ENCODE measurements around the gene NNAT. TPM values are rescaled to one million over a fixed set of nuclear protein-coding genes. Genes with fewer than 3 reads are reported as not detected.

The NNAT gene
- total RNA-seq, 1 donor from 2014 or later, result 2.7 TPM

GRCh38 chr20:37566590-37567330 is 45.7 kb downstream of the NNAT start:
- H3K4me1 Mint-ChIP-seq (ENCODE audit: low read depth), result peaks cover 8% of the 10 kb centered on the region
- H3K4me3 Mint-ChIP-seq (ENCODE audit: unreplicated experiment), result no peak overlapping the region
- no peaks in the 10 kb centered on the region for H3K9me3 Mint-ChIP-seq (ENCODE audit: low read depth)
- no peak for TF ChIP-seq CTCF (IDR thresholded peaks at IDR 0.05)
- no peak overlapping the region for H3K27ac Mint-ChIP-seq (ENCODE audit: unreplicated experiment)
- H3K36me3 Mint-ChIP-seq (ENCODE audit: low read depth), result no peaks in the 10 kb centered on the region
- H3K27me3 Mint-ChIP-seq (ENCODE audit: low read depth), result peaks cover 50% of the 10 kb centered on the region
- no peak for DNase-seq (ENCODE audit: low spot score)

- Mint-ChIP-seq H3K9me3 (ENCODE audit: low read depth) (no peaks in the 10 kb centered on the region), H3K27me3 (ENCODE audit: low read depth) (peaks cover 45% of the 10 kb centered on the region), H3K4me3 (ENCODE audit: unreplicated experiment) (no peak overlapping the region), H3K36me3 (ENCODE audit: low read depth) (no peaks in the 10 kb centered on the region), H3K27ac (ENCODE audit: unreplicated experiment) (no peak overlapping the region), H3K4me1 (ENCODE audit: low read depth) (peaks cover 8% of the 10 kb centered on the region)
- no peak for TF ChIP-seq CTCF (IDR thresholded peaks at IDR 0.05)
- DNase-seq (ENCODE audit: low spot score), result no peak
Observed at GRCh38 chr20:37567331-37567665, 46.2 kb downstream of the NNAT start.

GRCh38 chr20:37567671-37568588 is 46.9 kb downstream of the NNAT start:
- H3K27ac Mint-ChIP-seq (ENCODE audit: unreplicated experiment), result no peak overlapping the region
- no peak for TF ChIP-seq CTCF (IDR thresholded peaks at IDR 0.05)
- peaks cover 44% of the 10 kb centered on the region for H3K27me3 Mint-ChIP-seq (ENCODE audit: low read depth)
- no peaks in the 10 kb centered on the region for H3K36me3 Mint-ChIP-seq (ENCODE audit: low read depth)
- DNase-seq (ENCODE audit: low spot score), result no peak
- no peaks in the 10 kb centered on the region for H3K9me3 Mint-ChIP-seq (ENCODE audit: low read depth)
- H3K4me3 Mint-ChIP-seq (ENCODE audit: unreplicated experiment), result no peak overlapping the region
- H3K4me1 Mint-ChIP-seq (ENCODE audit: low read depth), result peaks cover 8% of the 10 kb centered on the region

GRCh38 chr20:37570419-37570818 is 49.4 kb downstream of the NNAT start:
- H3K27me3 Mint-ChIP-seq (ENCODE audit: low read depth), result peaks cover 46% of the 10 kb centered on the region
- DNase-seq (ENCODE audit: low spot score), result no peak
- no peak for TF ChIP-seq CTCF (IDR thresholded peaks at IDR 0.05)
- no peak overlapping the region for H3K27ac Mint-ChIP-seq (ENCODE audit: unreplicated experiment)
- H3K9me3 Mint-ChIP-seq (ENCODE audit: low read depth), result no peaks in the 10 kb centered on the region
- H3K36me3 Mint-ChIP-seq (ENCODE audit: low read depth), result no peaks in the 10 kb centered on the region
- H3K4me1 Mint-ChIP-seq (ENCODE audit: low read depth), result peaks cover 8% of the 10 kb centered on the region
- no peak overlapping the region for H3K4me3 Mint-ChIP-seq (ENCODE audit: unreplicated experiment)

- no peak for DNase-seq (ENCODE audit: low spot score)
- TF ChIP-seq CTCF (IDR thresholded peaks at IDR 0.05), result no peak
- H3K27me3 Mint-ChIP-seq (ENCODE audit: low read depth), result peaks cover 43% of the 10 kb centered on the region
- H3K27ac Mint-ChIP-seq (ENCODE audit: unreplicated experiment), result no peak overlapping the region
- no peaks in the 10 kb centered on the region for H3K36me3 Mint-ChIP-seq (ENCODE audit: low read depth)
- no peak overlapping the region for H3K4me3 Mint-ChIP-seq (ENCODE audit: unreplicated experiment)
- H3K4me1 Mint-ChIP-seq (ENCODE audit: low read depth), result peaks cover 8% of the 10 kb centered on the region
- H3K9me3 Mint-ChIP-seq (ENCODE audit: low read depth), result no peaks in the 10 kb centered on the region
Observed at GRCh38 chr20:37571033-37571432, 50.0 kb downstream of the NNAT start.

Measured in chondrocyte (in vitro differentiated cells).